ENCODE results near the gene COL25A1. TPM values are rescaled to one million over a fixed set of nuclear protein-coding genes. Genes with fewer than 3 reads are reported as not detected.
"Not testable (repeated sequence)": the region's sequence is repeated elsewhere in the genome, so short reads cannot be mapped to it uniquely, and the experiment has no call there.

COL25A1 gene
- total RNA-seq, 1 experiment from 2014 or later = 23.0 TPM

GRCh38 chr4:109053257-109053656 is 249.2 kb downstream of the COL25A1 start:
- peak; percentile 28 for DNase-seq (ENCODE audit: low read depth)

DNA sequence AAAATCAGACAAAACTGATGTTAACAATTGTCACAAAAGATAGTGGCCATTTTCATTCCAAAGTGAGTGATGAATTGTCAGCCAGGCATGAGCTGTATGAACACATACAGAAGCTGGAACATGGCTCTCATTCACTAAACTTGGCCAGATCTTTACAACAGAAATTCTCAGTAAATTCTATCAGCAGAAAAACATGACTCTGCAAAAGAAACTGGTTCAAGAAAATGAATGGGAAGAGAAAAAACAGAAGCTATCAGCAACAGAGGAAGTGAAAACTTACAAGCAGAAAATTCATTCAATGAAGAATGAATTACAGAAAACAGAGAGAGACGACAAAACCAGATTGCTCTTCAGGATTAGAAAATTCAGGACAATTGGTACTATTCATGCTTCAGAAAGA is 249.6 kb downstream of the COL25A1 start:
- no peak for DNase-seq (ENCODE audit: low read depth)

GRCh38 chr4:109051054-109051453 is 251.4 kb downstream of the COL25A1 start:
- no peak for DNase-seq (ENCODE audit: low read depth)

GRCh38 chr4:109049926-109050325 is 252.5 kb downstream of the COL25A1 start:
- DNase-seq (ENCODE audit: low read depth) = peak; percentile 75

GRCh38 chr4:109046471-109047201 is 255.8 kb downstream of the COL25A1 start:
- DNase-seq (ENCODE audit: low read depth) = peak; percentile 83

DNA sequence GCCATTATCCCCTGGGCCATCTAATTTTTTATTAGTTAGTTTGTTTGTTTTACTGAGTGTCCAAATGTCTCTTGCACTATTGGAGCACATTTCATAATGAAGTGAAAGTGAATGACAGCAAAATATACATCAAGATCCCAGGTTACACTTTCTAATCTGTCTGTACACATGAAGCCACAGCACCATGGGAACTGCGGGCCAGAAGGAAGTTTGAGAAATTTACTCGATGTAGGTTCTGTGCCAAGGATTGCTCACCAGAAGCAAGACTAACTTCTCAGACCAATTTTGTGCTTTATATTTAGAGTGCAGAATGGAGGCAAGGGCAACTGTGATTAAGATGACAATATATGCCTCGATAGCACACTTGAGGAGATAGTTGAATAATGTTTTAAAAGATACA is 258.0 kb downstream of the COL25A1 start:
- no peak for DNase-seq (ENCODE audit: low read depth)

DNA sequence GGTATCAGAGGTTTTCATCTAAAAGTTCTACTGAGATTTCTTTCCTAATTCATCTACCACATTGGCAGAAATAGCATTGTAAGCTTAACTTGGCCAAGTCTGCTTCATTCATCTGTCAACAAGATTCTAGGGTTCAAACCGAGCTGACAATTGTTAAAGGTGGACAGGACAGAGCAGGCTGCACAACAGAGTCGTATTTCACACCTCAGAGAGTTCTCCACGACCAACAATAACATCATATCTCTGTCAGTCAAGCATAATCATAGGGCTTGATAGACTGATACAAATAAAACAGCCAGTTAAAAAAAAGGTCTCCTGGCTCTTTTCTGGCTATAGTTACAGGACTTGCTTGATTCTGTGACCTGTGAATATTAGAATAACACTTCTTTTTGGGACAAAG is 259.2 kb downstream of the COL25A1 start:
- DNase-seq (ENCODE audit: low read depth) = no peak

GRCh38 chr4:109041463-109042360 is 260.7 kb downstream of the COL25A1 start:
- DNase-seq (ENCODE audit: low read depth) = peak; percentile 67

- DNase-seq (ENCODE audit: low read depth) = peak; percentile 50
Measured at GRCh38 chr4:109040441-109040840, 262.0 kb downstream of the COL25A1 start.

DNA sequence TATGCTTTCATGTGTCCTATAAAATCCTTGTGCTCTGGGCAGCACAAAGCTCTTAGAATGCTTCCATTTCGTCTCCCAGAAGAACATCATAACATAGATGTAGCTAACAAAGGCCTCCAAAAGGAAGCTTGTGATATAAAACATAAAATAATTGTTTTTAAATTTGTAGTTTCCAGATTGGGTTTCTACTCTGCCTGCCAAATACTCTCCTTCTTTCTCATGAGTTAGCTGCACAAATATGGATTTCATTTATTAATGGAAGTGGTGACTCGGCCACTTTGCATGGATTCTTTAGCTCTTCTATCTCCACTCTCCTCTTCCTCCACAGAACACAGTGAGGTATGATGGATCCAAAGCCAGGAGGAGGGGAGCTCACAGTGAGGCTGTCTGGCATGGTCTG is 265.4 kb downstream of the COL25A1 start:
- no peak for DNase-seq (ENCODE audit: low read depth)

GRCh38 chr4:109033993-109034392 is 268.5 kb downstream of the COL25A1 start:
- no peak for DNase-seq (ENCODE audit: low read depth)

DNA sequence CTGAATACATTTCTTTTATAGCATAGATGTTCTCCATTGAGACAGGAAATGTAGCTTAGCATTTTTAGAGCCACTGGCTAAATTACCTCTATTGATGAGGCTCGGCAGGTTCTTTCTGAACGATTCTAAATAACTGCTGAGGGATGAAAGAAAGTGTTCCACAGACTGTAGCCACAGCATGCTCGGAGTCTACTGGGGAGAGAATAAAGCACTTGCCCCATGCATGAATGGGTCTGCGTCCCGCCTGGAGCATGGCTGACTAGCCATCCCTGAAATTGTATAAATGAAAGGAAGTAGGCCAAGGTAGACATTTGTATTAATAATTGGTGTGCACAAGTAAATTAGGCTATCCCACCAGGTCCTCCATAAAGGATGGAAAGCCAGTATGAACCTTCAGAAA is 269.8 kb downstream of the COL25A1 start:
- no peak for DNase-seq (ENCODE audit: low read depth)

GRCh38 chr4:109029987-109030386 is 272.5 kb downstream of the COL25A1 start:
- DNase-seq (ENCODE audit: low read depth) = no peak

- no peak for DNase-seq (ENCODE audit: low read depth)
Measured at GRCh38 chr4:109027016-109027500, 275.4 kb downstream of the COL25A1 start.

DNA sequence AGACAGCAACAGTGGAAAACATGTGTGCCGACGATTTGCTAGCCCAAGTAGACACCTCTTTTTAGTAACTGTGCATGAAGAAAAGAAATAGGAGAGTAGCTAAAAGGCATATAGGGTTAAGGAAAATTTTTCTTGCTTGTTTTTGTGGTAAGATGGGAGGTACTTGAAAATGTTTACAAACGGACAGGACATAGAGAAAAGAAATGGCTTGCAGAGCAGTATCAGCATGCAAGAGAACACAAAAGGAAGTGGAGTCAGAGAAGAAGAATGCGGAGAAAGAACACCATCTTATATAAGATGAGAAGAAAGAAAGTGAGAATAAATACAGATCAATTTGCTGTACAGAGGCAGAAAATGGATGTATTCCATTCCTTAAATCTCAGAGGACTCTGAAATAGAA is 275.9 kb downstream of the COL25A1 start:
- peak; percentile 30 for DNase-seq (ENCODE audit: low read depth)

DNA sequence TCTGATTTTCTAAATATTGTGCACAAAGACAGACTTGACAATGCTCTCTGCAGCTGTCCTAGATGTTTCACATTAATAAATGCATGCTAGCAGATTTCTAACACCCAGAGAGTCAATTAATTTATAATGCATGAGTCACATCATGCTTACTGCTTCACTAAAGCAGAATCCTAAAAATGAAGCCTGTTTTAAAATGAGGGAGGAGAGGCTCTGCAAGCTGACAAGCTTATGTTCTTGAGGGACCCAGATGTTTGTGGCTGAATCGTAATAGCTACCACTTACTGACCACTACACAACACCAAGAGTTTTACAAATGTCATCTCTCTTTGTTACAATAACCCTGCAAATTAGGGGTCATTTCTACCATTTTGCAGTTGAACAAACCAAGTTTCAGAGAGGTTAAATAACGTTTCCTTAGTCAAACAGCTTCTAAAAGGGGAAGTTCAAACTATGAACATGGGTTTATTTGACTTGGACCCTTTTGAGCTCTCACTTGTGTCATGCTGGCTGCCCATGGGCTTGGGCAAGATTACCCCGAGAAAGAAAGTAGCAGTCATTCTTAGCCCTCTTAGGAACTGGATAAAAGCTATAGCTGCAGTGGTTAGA is 276.9 kb downstream of the COL25A1 start:
- peak; percentile 40 for DNase-seq (ENCODE audit: low read depth)

DNA sequence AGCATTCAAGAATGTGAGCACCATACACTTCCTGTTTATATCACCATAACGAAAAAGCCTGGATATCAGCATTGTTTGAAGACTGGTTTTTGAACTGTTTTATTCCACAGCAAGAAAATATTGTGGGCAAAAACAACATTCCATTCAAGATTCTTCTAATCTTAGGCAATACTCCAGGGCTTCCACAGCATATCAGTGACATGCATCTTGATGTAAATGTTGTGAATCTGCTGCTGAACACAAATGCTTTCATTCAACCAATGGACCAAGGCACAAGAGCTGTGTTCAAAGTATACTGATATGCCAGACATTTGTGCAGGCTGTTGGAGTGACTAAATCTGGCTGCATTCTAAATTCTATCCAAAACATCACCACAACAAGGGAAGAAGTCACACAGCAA is 279.5 kb downstream of the COL25A1 start:
- no peak for DNase-seq (ENCODE audit: low read depth)

GRCh38 chr4:109021630-109022029 is 280.8 kb downstream of the COL25A1 start:
- not testable (repeated sequence) for DNase-seq (ENCODE audit: low read depth)

DNA sequence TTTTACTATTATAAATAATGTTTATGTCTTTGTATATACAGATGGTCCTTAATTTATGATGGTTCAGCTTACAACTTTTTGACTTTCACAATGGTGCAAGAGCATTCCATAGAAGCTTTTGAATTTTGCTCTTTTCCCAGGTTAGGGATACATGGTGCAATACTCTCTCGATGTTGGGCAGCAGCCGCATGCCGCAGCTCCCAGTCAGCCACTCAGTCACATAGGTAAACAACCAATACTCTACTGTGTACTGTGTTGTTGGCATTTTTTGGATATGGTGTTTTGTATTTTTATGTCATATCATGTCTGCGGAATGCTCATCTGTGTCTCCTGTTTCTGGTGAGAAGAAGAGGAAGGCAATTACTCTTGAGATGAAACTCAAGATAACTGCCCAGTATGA is 281.6 kb downstream of the COL25A1 start:
- DNase-seq (ENCODE audit: low read depth) = no peak

DNA sequence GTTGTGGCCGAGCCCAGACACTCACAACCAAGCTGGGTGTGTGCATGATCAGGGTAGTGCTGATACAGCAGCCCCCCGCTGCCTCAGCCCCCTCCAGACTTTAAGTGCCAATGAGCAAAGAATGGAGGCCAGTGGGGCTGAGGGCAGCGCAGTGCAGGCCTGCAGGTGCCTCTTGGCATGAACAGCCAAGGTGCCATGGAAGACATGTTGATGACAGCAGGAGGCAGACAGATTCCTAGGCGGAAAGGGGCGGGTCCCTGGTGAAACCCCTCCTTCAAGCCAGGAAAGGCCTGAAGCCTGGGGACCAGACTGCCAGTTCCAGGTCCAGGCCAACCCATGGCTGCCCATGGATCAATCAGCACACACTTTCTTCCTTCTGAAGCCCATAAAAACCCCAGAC is 286.3 kb downstream of the COL25A1 start:
- no peak for DNase-seq (ENCODE audit: low read depth)

DNA sequence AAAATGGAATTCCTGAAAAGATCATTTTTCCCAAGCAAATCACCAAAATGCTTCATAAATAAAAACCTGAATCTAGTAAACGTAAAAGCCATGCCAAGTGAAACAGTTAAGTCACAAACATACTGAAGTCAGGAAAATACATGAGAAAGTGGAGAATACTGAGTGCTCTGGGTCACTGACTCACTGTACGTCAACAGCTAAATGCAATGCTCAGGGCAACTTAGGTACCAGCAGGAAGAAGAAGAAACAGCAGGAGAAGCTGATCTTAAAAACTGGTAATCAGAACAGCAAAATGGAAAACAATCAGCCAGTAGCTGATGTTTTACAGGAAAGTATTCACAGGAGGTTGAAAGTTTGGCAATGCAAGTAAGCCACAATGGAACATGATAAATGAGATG is 287.0 kb downstream of the COL25A1 start:
- no peak for DNase-seq (ENCODE audit: low read depth)
